Measurements from ENCODE around the gene MRPS31.
A peak's percentile ranks its signal among the peaks of the same experiment; 100 is the strongest.

Gene MRPS31

GRCh38 chr13:40798380-40798779 is 27.4 kb upstream of the MRPS31 start:
- peaks cover 69% of the 10 kb centered on the region for H3K36me3 ChIP-seq (ENCODE audit: insufficient read depth, insufficient read length, low read length)
- no peak for TF ChIP-seq SUZ12 (IDR thresholded peaks at IDR 0.05; ENCODE audit: extremely low read depth, insufficient read depth, insufficient read length)
- no peak for TF ChIP-seq YY1 (IDR thresholded peaks at IDR 0.05; ENCODE audit: insufficient read depth, insufficient read length)
- no peak for TF ChIP-seq ZNF274 (IDR thresholded peaks at IDR 0.05; ENCODE audit: low read depth, low read length)
- DNase-seq (ENCODE audit: low read depth, low spot score): no peak
- H3K4me3 ChIP-seq (ENCODE audit: insufficient read length, low read depth): no peak overlapping the region
- H3K27me3 ChIP-seq (ENCODE audit: insufficient read depth, insufficient read length): no peaks in the 10 kb centered on the region
- no peak overlapping the region for H3K9ac ChIP-seq (ENCODE audit: insufficient read length, low read depth)
- H3K4me1 ChIP-seq (ENCODE audit: insufficient read depth, insufficient read length): no peaks in the 10 kb centered on the region
- H3K9me3 ChIP-seq (ENCODE audit: insufficient read depth, low read length): no peaks in the 10 kb centered on the region

- no peaks in the 10 kb centered on the region for H3K27me3 ChIP-seq (ENCODE audit: insufficient read depth, insufficient read length)
- H3K36me3 ChIP-seq (ENCODE audit: insufficient read depth, insufficient read length, low read length): peaks cover 59% of the 10 kb centered on the region
- no peak overlapping the region for H3K9ac ChIP-seq (ENCODE audit: insufficient read length, low read depth)
- H3K9me3 ChIP-seq (ENCODE audit: insufficient read depth, low read length): no peaks in the 10 kb centered on the region
- H3K4me3 ChIP-seq (ENCODE audit: insufficient read length, low read depth): no peak overlapping the region
- H3K4me1 ChIP-seq (ENCODE audit: insufficient read depth, insufficient read length): no peaks in the 10 kb centered on the region
- TF ChIP-seq ZNF274 (IDR thresholded peaks at IDR 0.05; ENCODE audit: low read depth, low read length) (no peak), SUZ12 (IDR thresholded peaks at IDR 0.05; ENCODE audit: extremely low read depth, insufficient read depth, insufficient read length) (no peak), YY1 (IDR thresholded peaks at IDR 0.05; ENCODE audit: insufficient read depth, insufficient read length) (no peak)
- DNase-seq (ENCODE audit: low read depth, low spot score): no peak
These were observed 25.7 kb upstream of the MRPS31 start for GRCh38 chr13:40796649-40797048.

- TF ChIP-seq SUZ12 (IDR thresholded peaks at IDR 0.05; ENCODE audit: extremely low read depth, insufficient read depth, insufficient read length): no peak
- no peak for TF ChIP-seq YY1 (IDR thresholded peaks at IDR 0.05; ENCODE audit: insufficient read depth, insufficient read length)
- TF ChIP-seq ZNF274 (IDR thresholded peaks at IDR 0.05; ENCODE audit: low read depth, low read length): no peak
- Histone ChIP-seq H3K9me3 (ENCODE audit: insufficient read depth, low read length) (no peaks in the 10 kb centered on the region), H3K4me3 (ENCODE audit: insufficient read length, low read depth) (no peak overlapping the region), H3K4me1 (ENCODE audit: insufficient read depth, insufficient read length) (no peaks in the 10 kb centered on the region), H3K9ac (ENCODE audit: insufficient read length, low read depth) (no peak overlapping the region), H3K36me3 (ENCODE audit: insufficient read depth, insufficient read length, low read length) (peaks cover 43% of the 10 kb centered on the region), H3K27me3 (ENCODE audit: insufficient read depth, insufficient read length) (no peaks in the 10 kb centered on the region)
- DNase-seq (ENCODE audit: low read depth, low spot score): no peak
These were observed 23.7 kb upstream of the MRPS31 start for GRCh38 chr13:40794414-40795368.

GRCh38 chr13:40793339-40793738 is 22.3 kb upstream of the MRPS31 start:
- no peaks in the 10 kb centered on the region for H3K9me3 ChIP-seq (ENCODE audit: insufficient read depth, low read length)
- no peak overlapping the region for H3K9ac ChIP-seq (ENCODE audit: insufficient read length, low read depth)
- TF ChIP-seq ZNF274 (IDR thresholded peaks at IDR 0.05; ENCODE audit: low read depth, low read length) (no peak), SUZ12 (IDR thresholded peaks at IDR 0.05; ENCODE audit: extremely low read depth, insufficient read depth, insufficient read length) (no peak), YY1 (IDR thresholded peaks at IDR 0.05; ENCODE audit: insufficient read depth, insufficient read length) (no peak)
- DNase-seq (ENCODE audit: low read depth, low spot score): no peak
- no peaks in the 10 kb centered on the region for H3K4me1 ChIP-seq (ENCODE audit: insufficient read depth, insufficient read length)
- peaks cover 32% of the 10 kb centered on the region for H3K36me3 ChIP-seq (ENCODE audit: insufficient read depth, insufficient read length, low read length)
- H3K27me3 ChIP-seq (ENCODE audit: insufficient read depth, insufficient read length): no peaks in the 10 kb centered on the region
- H3K4me3 ChIP-seq (ENCODE audit: insufficient read length, low read depth): no peak overlapping the region

GRCh38 chr13:40792284-40793051 is 21.5 kb upstream of the MRPS31 start:
- TF ChIP-seq SUZ12 (IDR thresholded peaks at IDR 0.05; ENCODE audit: extremely low read depth, insufficient read depth, insufficient read length): no peak
- TF ChIP-seq ZNF274 (IDR thresholded peaks at IDR 0.05; ENCODE audit: low read depth, low read length): no peak
- TF ChIP-seq YY1 (IDR thresholded peaks at IDR 0.05; ENCODE audit: insufficient read depth, insufficient read length): no peak
- Histone ChIP-seq H3K4me3 (ENCODE audit: insufficient read length, low read depth) (no peak overlapping the region), H3K36me3 (ENCODE audit: insufficient read depth, insufficient read length, low read length) (peaks cover 31% of the 10 kb centered on the region), H3K9ac (ENCODE audit: insufficient read length, low read depth) (no peak overlapping the region), H3K9me3 (ENCODE audit: insufficient read depth, low read length) (no peaks in the 10 kb centered on the region), H3K4me1 (ENCODE audit: insufficient read depth, insufficient read length) (no peaks in the 10 kb centered on the region), H3K27me3 (ENCODE audit: insufficient read depth, insufficient read length) (no peaks in the 10 kb centered on the region)
- no peak for DNase-seq (ENCODE audit: low read depth, low spot score)

- no peaks in the 10 kb centered on the region for H3K27me3 ChIP-seq (ENCODE audit: insufficient read depth, insufficient read length)
- H3K9ac ChIP-seq (ENCODE audit: insufficient read length, low read depth): peak overlapping the region; percentile 85
- TF ChIP-seq YY1 (IDR thresholded peaks at IDR 0.05; ENCODE audit: insufficient read depth, insufficient read length): no peak
- no peaks in the 10 kb centered on the region for H3K9me3 ChIP-seq (ENCODE audit: insufficient read depth, low read length)
- DNase-seq (ENCODE audit: low read depth, low spot score): no peak
- peaks cover 16% of the 10 kb centered on the region for H3K36me3 ChIP-seq (ENCODE audit: insufficient read depth, insufficient read length, low read length)
- peaks cover 3% of the 10 kb centered on the region for H3K4me1 ChIP-seq (ENCODE audit: insufficient read depth, insufficient read length)
- peak overlapping the region; percentile 51 for H3K4me3 ChIP-seq (ENCODE audit: insufficient read length, low read depth)
These were observed 19.2 kb upstream of the MRPS31 start for GRCh38 chr13:40790154-40790616.

Data from NT2/D1 (cell line).